Measurements from ENCODE around the gene DNAJA2.

The DNAJA2 gene

DNA sequence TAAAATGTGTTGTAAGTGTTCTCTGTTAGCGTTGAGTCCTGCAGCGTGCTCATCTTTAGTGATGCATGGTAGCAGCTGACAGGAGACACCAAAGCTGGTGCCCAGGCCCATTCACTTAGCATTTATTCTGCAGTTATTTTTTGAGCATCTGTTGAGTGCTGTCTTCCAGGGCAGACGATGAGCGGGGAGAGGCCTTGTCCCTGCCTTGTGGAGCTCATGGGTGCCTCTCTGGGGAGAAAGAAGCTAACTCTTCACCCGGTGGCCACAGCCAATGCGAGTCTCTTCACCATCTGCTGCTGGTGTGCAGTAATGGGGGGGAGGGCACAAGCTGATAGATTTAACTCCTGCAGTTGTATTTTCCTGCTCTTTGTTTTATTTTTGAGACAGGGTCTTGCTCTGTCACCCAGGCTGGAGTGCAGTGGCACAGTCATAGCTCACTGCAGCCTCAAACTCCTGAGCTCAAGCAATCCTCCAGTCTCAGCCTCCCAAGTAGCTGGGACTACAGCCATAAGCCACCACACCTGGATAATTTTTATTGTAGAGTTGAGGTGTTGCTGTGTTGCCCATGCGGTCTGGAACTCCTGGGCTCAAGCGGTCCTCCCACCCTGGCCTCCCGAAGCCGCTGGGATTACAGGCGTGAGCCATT lies 58.8 kb downstream of the DNAJA2 start:
- Histone ChIP-seq H3K36me3 (ENCODE audit: control insufficient read depth in 4 of 4, insufficient read depth in 4 of 4, low read length in 3 of 4) (peaks cover under 1 to 92% (median 35%) of the 10 kb centered on the region in 4 experiments), H3K4me1 (ENCODE audit: control extremely low read depth in 1 of 4, control insufficient read depth in 4 of 4, insufficient read depth in 4 of 4, low read length in 3 of 4) (no peaks in the 10 kb centered on the region), H3K27ac (ENCODE audit: insufficient read depth in 1 of 2, low read depth in 1 of 2, low read length in 2 of 2, poor library complexity in 1 of 2, severe bottlenecking in 2 of 2) (no peak overlapping the region), H3K27me3 (replicated peaks in 2 of 5; ENCODE audit: control insufficient read depth in 4 of 5, insufficient read depth in 5 of 5, low read length in 4 of 5) (no peaks in the 10 kb centered on the region), H3K9me3 (ENCODE audit: control extremely low read depth in 1 of 5, control insufficient read depth in 4 of 5, insufficient read depth in 2 of 5, low read depth in 1 of 5, low read length in 4 of 5) (no peaks in the 10 kb centered on the region), H3K4me3 (ENCODE audit: control insufficient read depth in 1 of 7, extremely low read depth in 1 of 7, insufficient read depth in 4 of 7, low read depth in 2 of 7, low read length in 6 of 7) (no peak overlapping the region)
- no peak for DNase-seq
- ChIA-PET POLR2A (no interaction called here), CTCF (interaction anchor here (0.7 to 12.5 kb wide), 3 partner anchors 15 to 62 kb away, joined by 3 to 148 read pairs (median 3); no protein-coding TSS in a partner anchor)
- WGBS (ENCODE audit: insufficient coverage) = 97% methylated on average over 9 of the region's 11 CpGs

DNA sequence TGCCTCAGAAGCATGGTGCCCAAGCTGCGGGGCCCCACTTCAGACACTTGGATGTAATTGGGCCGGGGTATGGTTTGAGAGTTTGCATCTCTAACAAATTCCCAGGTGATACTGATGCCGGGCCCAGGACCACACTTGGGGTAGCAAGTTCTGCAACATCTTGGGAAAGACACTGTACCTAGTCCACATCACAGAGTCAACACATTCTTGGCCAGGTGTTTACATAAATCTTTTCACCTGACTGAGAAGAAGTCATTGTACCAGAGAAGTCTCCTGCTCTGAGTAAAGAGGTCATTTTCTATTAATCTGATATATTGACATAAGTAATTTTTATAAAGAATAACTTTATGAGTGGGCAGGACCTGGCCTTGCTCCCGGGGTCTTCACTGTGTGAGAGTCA lies 61.8 kb downstream of the DNAJA2 start:
- H3K27ac ChIP-seq (ENCODE audit: insufficient read depth in 1 of 2, low read depth in 1 of 2, low read length in 2 of 2, poor library complexity in 1 of 2, severe bottlenecking in 2 of 2) = no peak overlapping the region
- DNase-seq = no peak
- no peak overlapping the region for H3K4me3 ChIP-seq (ENCODE audit: control insufficient read depth in 1 of 7, extremely low read depth in 1 of 7, insufficient read depth in 4 of 7, low read depth in 2 of 7, low read length in 6 of 7)
- no peaks in the 10 kb centered on the region for H3K4me1 ChIP-seq (ENCODE audit: control extremely low read depth in 1 of 4, control insufficient read depth in 4 of 4, insufficient read depth in 4 of 4, low read length in 3 of 4)
- WGBS (ENCODE audit: insufficient coverage) = 93% methylated on average over 2 of the region's 4 CpGs
- ChIA-PET CTCF (interaction anchor here (0.6 to 12.5 kb wide), 6 partner anchors 17 to 236 kb away, joined by 3 to 148 read pairs (median 4); no protein-coding TSS in a partner anchor), POLR2A (no interaction called here)
- no peaks in the 10 kb centered on the region for H3K27me3 ChIP-seq (replicated peaks in 2 of 5; ENCODE audit: control insufficient read depth in 4 of 5, insufficient read depth in 5 of 5, low read length in 4 of 5)
- H3K9me3 ChIP-seq (ENCODE audit: control extremely low read depth in 1 of 5, control insufficient read depth in 4 of 5, insufficient read depth in 2 of 5, low read depth in 1 of 5, low read length in 4 of 5) = no peaks in the 10 kb centered on the region
- peaks cover 2 to 88% (median 33%) of the 10 kb centered on the region in 4 experiments for H3K36me3 ChIP-seq (ENCODE audit: control insufficient read depth in 4 of 4, insufficient read depth in 4 of 4, low read length in 3 of 4)

DNA sequence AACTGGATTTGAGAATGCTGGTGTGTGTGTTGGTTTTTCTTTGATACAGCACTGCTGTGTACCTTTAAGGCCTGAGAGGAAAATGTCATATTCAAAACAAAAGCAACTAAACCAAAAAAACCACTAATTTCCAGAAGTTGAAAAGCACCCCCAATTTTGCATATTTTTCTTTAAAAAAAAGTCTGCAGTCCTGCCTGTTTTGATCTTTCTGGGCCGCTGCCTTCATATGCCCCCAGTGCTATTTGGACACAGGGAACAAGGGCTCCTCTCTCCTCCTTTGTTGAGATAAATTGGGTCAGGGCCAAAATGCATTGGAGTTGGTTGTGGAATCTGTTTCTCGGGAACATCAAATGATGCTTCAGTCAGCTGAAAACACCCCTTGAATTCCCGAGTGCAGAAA lies 62.4 kb downstream of the DNAJA2 start:
- no peak for DNase-seq
- CTCF ChIA-PET = interaction anchor here (0.6 to 12.5 kb wide), 8 partner anchors 17 to 237 kb away, joined by 3 to 148 read pairs (median 4); no protein-coding TSS in a partner anchor
- no peak overlapping the region for H3K4me3 ChIP-seq (ENCODE audit: control insufficient read depth in 1 of 7, extremely low read depth in 1 of 7, insufficient read depth in 4 of 7, low read depth in 2 of 7, low read length in 6 of 7)

DNA sequence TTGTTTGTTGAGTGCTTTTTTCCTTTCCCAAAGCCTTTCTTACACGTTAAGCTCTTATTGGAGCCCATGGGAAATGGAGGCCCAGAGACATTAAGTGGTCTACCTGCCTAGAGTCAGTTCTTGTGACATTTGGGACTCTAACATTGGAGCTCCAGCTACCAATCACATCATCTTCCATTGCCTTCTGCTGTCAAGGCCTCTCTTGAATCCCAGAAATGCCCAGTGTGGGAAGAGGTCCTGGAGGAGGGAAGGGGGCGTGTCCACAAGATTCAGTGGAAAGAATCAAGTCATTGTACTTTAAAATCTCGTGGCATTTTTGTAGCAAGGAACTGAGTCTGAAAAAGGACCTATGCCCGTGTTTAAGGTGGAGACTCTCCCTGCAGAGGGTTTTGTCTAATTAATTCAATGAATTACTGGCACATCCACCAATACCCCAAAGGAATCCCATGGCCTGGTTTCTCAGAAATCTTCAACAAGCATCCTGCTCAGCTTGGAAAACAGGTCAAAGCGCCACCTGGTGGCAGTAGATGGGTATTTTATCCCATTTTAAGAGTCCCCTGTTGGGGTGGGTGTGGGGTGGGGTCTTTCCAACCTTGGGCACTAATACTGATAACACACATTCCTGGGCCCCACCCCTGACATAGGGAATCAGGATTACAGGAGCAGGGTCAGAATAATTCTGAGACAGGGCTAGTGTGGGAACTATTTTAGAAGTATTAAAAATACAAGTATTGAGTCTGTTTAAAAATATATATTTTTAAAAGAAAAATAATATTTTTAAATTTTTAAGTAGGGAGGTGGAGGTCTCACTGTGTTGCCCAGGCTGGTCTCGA lies 64.7 kb downstream of the DNAJA2 start:
- no peaks in the 10 kb centered on the region for H3K27me3 ChIP-seq (replicated peaks in 2 of 5; ENCODE audit: control insufficient read depth in 4 of 5, insufficient read depth in 5 of 5, low read length in 4 of 5)
- ChIA-PET POLR2A (no interaction called here), CTCF (interaction anchor here (0.8 to 12.5 kb wide), 22 partner anchors 9 to 239 kb away, joined by 3 to 148 read pairs (median 4); no protein-coding TSS in a partner anchor)
- no peaks in the 10 kb centered on the region for H3K9me3 ChIP-seq (ENCODE audit: control extremely low read depth in 1 of 5, control insufficient read depth in 4 of 5, insufficient read depth in 2 of 5, low read depth in 1 of 5, low read length in 4 of 5)
- H3K4me1 ChIP-seq (ENCODE audit: control extremely low read depth in 1 of 4, control insufficient read depth in 4 of 4, insufficient read depth in 4 of 4, low read length in 3 of 4) = no peaks in the 10 kb centered on the region
- WGBS (ENCODE audit: insufficient coverage) = 81% methylated on average over 5 of the region's 6 CpGs
- H3K27ac ChIP-seq (ENCODE audit: insufficient read depth in 1 of 2, low read depth in 1 of 2, low read length in 2 of 2, poor library complexity in 1 of 2, severe bottlenecking in 2 of 2) = no peak overlapping the region
- peak; percentile 65 to 80 (median 73) for DNase-seq
- H3K4me3 ChIP-seq (ENCODE audit: control insufficient read depth in 1 of 7, extremely low read depth in 1 of 7, insufficient read depth in 4 of 7, low read depth in 2 of 7, low read length in 6 of 7) = no peak overlapping the region
- peaks cover 2 to 86% (median 25%) of the 10 kb centered on the region in 4 experiments for H3K36me3 ChIP-seq (ENCODE audit: control insufficient read depth in 4 of 4, insufficient read depth in 4 of 4, low read length in 3 of 4)

More for the DNA sequence above, 62.4 kb downstream of the DNAJA2 start:
- POLR2A ChIA-PET = no interaction called here
- H3K27ac ChIP-seq (ENCODE audit: insufficient read depth in 1 of 2, low read depth in 1 of 2, low read length in 2 of 2, poor library complexity in 1 of 2, severe bottlenecking in 2 of 2) = no peak overlapping the region
- H3K4me1 ChIP-seq (ENCODE audit: control extremely low read depth in 1 of 4, control insufficient read depth in 4 of 4, insufficient read depth in 4 of 4, low read length in 3 of 4) = no peaks in the 10 kb centered on the region
- WGBS (ENCODE audit: insufficient coverage) = 97% methylated on average over 3 of the region's 3 CpGs
- peaks cover 2 to 89% (median 33%) of the 10 kb centered on the region in 4 experiments for H3K36me3 ChIP-seq (ENCODE audit: control insufficient read depth in 4 of 4, insufficient read depth in 4 of 4, low read length in 3 of 4)
- no peaks in the 10 kb centered on the region for H3K27me3 ChIP-seq (replicated peaks in 2 of 5; ENCODE audit: control insufficient read depth in 4 of 5, insufficient read depth in 5 of 5, low read length in 4 of 5)
- no peaks in the 10 kb centered on the region for H3K9me3 ChIP-seq (ENCODE audit: control extremely low read depth in 1 of 5, control insufficient read depth in 4 of 5, insufficient read depth in 2 of 5, low read depth in 1 of 5, low read length in 4 of 5)

DNA sequence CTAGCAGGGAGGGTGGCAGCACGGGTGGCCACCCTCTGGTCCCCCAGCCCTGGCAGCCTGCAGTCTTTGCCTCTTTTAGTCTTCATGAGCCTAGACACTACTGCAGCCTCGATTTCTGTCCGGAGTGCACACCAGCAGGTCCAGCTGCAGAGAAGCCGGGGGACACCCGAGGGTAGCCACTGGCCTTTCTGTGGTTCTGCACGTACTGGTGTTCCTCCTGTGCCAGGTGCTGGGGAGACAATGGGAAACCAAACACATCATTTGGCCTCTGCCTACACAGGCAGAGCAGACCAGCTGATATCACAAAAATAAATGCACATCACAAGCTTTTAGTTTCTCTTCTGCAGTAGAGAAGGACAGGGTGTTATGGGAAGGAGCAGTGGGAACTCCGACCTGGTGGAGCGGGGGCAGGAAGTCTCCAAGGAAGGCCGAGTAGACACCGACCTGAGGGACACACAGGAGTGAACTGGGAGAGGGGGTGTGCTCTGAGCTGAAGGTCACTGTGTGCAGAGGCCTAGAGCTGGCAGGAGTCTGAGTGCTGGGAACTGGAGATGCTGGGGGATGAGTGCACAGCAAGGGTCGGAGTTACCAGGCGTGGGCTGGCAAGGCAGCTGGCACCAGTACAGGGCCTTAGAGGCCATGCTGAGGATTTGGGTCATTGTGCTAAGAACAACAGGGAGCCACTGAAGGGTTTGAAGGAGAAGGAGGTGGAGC lies 66.3 kb downstream of the DNAJA2 start:
- Histone ChIP-seq H3K4me3 (ENCODE audit: control insufficient read depth in 1 of 7, extremely low read depth in 1 of 7, insufficient read depth in 4 of 7, low read depth in 2 of 7, low read length in 6 of 7) (no peak overlapping the region), H3K4me1 (ENCODE audit: control extremely low read depth in 1 of 4, control insufficient read depth in 4 of 4, insufficient read depth in 4 of 4, low read length in 3 of 4) (no peaks in the 10 kb centered on the region), H3K36me3 (ENCODE audit: control insufficient read depth in 4 of 4, insufficient read depth in 4 of 4, low read length in 3 of 4) (peaks cover 2 to 80% (median 18%) of the 10 kb centered on the region in 4 experiments), H3K9me3 (ENCODE audit: control extremely low read depth in 1 of 5, control insufficient read depth in 4 of 5, insufficient read depth in 2 of 5, low read depth in 1 of 5, low read length in 4 of 5) (no peaks in the 10 kb centered on the region), H3K27ac (ENCODE audit: insufficient read depth in 1 of 2, low read depth in 1 of 2, low read length in 2 of 2, poor library complexity in 1 of 2, severe bottlenecking in 2 of 2) (no peak overlapping the region), H3K27me3 (replicated peaks in 2 of 5; ENCODE audit: control insufficient read depth in 4 of 5, insufficient read depth in 5 of 5, low read length in 4 of 5) (no peaks in the 10 kb centered on the region)
- WGBS (ENCODE audit: insufficient coverage) = 97% methylated on average over 12 of the region's 12 CpGs
- CTCF ChIA-PET = interaction anchor here (0.7 to 12.5 kb wide), 16 partner anchors 7 to 234 kb away, joined by 3 to 148 read pairs (median 4); no protein-coding TSS in a partner anchor
- POLR2A ChIA-PET = no interaction called here
- no peak for DNase-seq

DNA sequence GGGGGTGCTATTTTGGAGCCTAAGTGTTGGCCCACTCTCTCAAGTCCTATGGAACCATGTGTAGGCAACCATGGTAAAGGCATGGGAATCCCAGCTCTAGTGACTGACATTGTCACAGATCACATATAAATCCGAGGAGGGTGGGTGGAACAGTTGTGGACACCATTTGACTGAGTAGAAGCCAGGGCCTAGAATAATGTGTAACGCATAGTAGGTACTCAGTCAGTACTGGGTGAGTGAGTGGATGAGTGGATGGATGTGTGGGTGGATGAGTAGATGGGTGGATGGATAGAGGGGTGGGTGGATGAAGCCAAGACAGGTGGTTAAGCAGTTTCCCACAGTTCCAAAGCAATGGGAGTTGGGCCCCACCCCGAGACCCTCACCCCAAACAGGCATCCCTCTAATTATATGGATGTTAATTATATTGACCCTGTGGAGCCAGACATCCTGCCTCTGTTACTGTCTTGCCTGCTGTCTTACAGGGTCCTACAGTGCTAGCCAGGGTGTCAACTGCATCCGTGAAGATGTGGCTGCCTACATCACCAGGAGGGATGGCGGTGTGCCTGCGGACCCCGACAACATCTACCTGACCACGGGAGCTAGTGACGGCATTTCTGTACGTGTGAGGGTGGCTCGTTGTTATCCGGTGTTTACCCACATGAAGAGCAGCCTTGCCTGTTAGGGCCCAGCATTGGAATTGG lies 67.0 kb downstream of the DNAJA2 start:
- 97% methylated on average over 11 of the region's 12 CpGs for WGBS (ENCODE audit: insufficient coverage)
- ChIA-PET POLR2A (no interaction called here), CTCF (interaction anchor here (0.8 to 12.5 kb wide), 11 partner anchors 10 to 233 kb away, joined by 3 to 148 read pairs (median 5); no protein-coding TSS in a partner anchor)
- no peaks in the 10 kb centered on the region for H3K9me3 ChIP-seq (ENCODE audit: control extremely low read depth in 1 of 5, control insufficient read depth in 4 of 5, insufficient read depth in 2 of 5, low read depth in 1 of 5, low read length in 4 of 5)
- H3K4me1 ChIP-seq (ENCODE audit: control extremely low read depth in 1 of 4, control insufficient read depth in 4 of 4, insufficient read depth in 4 of 4, low read length in 3 of 4) = no peaks in the 10 kb centered on the region
- no peaks in the 10 kb centered on the region for H3K27me3 ChIP-seq (replicated peaks in 2 of 5; ENCODE audit: control insufficient read depth in 4 of 5, insufficient read depth in 5 of 5, low read length in 4 of 5)
- no peak overlapping the region for H3K4me3 ChIP-seq (ENCODE audit: control insufficient read depth in 1 of 7, extremely low read depth in 1 of 7, insufficient read depth in 4 of 7, low read depth in 2 of 7, low read length in 6 of 7)
- no peak overlapping the region for H3K27ac ChIP-seq (ENCODE audit: insufficient read depth in 1 of 2, low read depth in 1 of 2, low read length in 2 of 2, poor library complexity in 1 of 2, severe bottlenecking in 2 of 2)
- H3K36me3 ChIP-seq (ENCODE audit: control insufficient read depth in 4 of 4, insufficient read depth in 4 of 4, low read length in 3 of 4) = peaks cover 2 to 81% (median 17%) of the 10 kb centered on the region in 4 experiments
- no peak for DNase-seq
